ENCODE data around the gene MYO3B. TPM values are rescaled to one million over a fixed set of nuclear protein-coding genes. Genes with fewer than 3 reads are reported as not detected.

MYO3B gene
- total RNA-seq, 1 donor from 2014 or later: not detected

- DNase-seq (ENCODE audit: low read depth, low spot score): no peak
- TF ChIP-seq CTCF (conservative IDR thresholded peaks at IDR 0.05): no peak
- Mint-ChIP-seq H3K27ac (ENCODE audit: unreplicated experiment) (no peak overlapping the region), H3K9me3 (peaks cover 3% of the 10 kb centered on the region), H3K4me3 (no peak overlapping the region), H3K27me3 (ENCODE audit: low read depth) (no peaks in the 10 kb centered on the region), H3K36me3 (ENCODE audit: low read depth) (no peaks in the 10 kb centered on the region), H3K4me1 (peaks cover 4% of the 10 kb centered on the region)
Measured at GRCh38 chr2:170484552-170484951, 306.6 kb downstream of the MYO3B start.

- peaks cover 3% of the 10 kb centered on the region for H3K9me3 Mint-ChIP-seq
- no peak for DNase-seq (ENCODE audit: low read depth, low spot score)
- H3K36me3 Mint-ChIP-seq (ENCODE audit: low read depth): no peaks in the 10 kb centered on the region
- H3K27ac Mint-ChIP-seq (ENCODE audit: unreplicated experiment): no peak overlapping the region
- no peak overlapping the region for H3K4me3 Mint-ChIP-seq
- peaks cover 4% of the 10 kb centered on the region for H3K4me1 Mint-ChIP-seq
- TF ChIP-seq CTCF (conservative IDR thresholded peaks at IDR 0.05): no peak
- H3K27me3 Mint-ChIP-seq (ENCODE audit: low read depth): no peaks in the 10 kb centered on the region
Measured at GRCh38 chr2:170485254-170486026, 307.5 kb downstream of the MYO3B start.

- Mint-ChIP-seq H3K4me3 (no peak overlapping the region), H3K9me3 (peaks cover 3% of the 10 kb centered on the region), H3K36me3 (ENCODE audit: low read depth) (no peaks in the 10 kb centered on the region), H3K27ac (ENCODE audit: unreplicated experiment) (no peak overlapping the region), H3K4me1 (peaks cover 4% of the 10 kb centered on the region), H3K27me3 (ENCODE audit: low read depth) (no peaks in the 10 kb centered on the region)
- no peak for TF ChIP-seq CTCF (conservative IDR thresholded peaks at IDR 0.05)
- no peak for DNase-seq (ENCODE audit: low read depth, low spot score)
Measured at GRCh38 chr2:170486730-170487129, 308.8 kb downstream of the MYO3B start.

GRCh38 chr2:170488807-170489206 is 310.9 kb downstream of the MYO3B start:
- no peak for DNase-seq (ENCODE audit: low read depth, low spot score)
- H3K36me3 Mint-ChIP-seq (ENCODE audit: low read depth): no peaks in the 10 kb centered on the region
- no peak overlapping the region for H3K27ac Mint-ChIP-seq (ENCODE audit: unreplicated experiment)
- H3K9me3 Mint-ChIP-seq: peaks cover 3% of the 10 kb centered on the region
- no peak overlapping the region for H3K4me3 Mint-ChIP-seq
- peaks cover 4% of the 10 kb centered on the region for H3K4me1 Mint-ChIP-seq
- TF ChIP-seq CTCF (conservative IDR thresholded peaks at IDR 0.05): no peak
- no peaks in the 10 kb centered on the region for H3K27me3 Mint-ChIP-seq (ENCODE audit: low read depth)

- DNase-seq (ENCODE audit: low read depth, low spot score): no peak
- H3K36me3 Mint-ChIP-seq (ENCODE audit: low read depth): no peaks in the 10 kb centered on the region
- TF ChIP-seq CTCF (conservative IDR thresholded peaks at IDR 0.05): no peak
- H3K4me1 Mint-ChIP-seq: no peaks in the 10 kb centered on the region
- no peaks in the 10 kb centered on the region for H3K27me3 Mint-ChIP-seq (ENCODE audit: low read depth)
- H3K4me3 Mint-ChIP-seq: no peak overlapping the region
- no peaks in the 10 kb centered on the region for H3K9me3 Mint-ChIP-seq
- H3K27ac Mint-ChIP-seq (ENCODE audit: unreplicated experiment): no peak overlapping the region
Measured at GRCh38 chr2:170492010-170492409, 314.1 kb downstream of the MYO3B start.

All from neural crest cell (in vitro differentiated cells).